GM18520 (cell line): Measurements from ENCODE around the gene BMP8B.
"Not testable (repeated sequence)": the region's sequence is repeated elsewhere in the genome, so short reads cannot be mapped to it uniquely, and the experiment has no call there.

Experiments
- ATAC-seq: cut with Tn5 transposase; IDR thresholded peaks from one replicate; pipeline ENCODE4 v1.9.1; 2021; ENCODE audit not compliant: unreplicated experiment

The BMP8B gene

GRCh38 chr1:39779137-39779536, 9.5 kb downstream of the BMP8B start:
- no peak for ATAC-seq

- ATAC-seq, result not testable (repeated sequence)
Observed at GRCh38 chr1:39778463-39779099, 10.1 kb downstream of the BMP8B start.

- ATAC-seq, result not testable (repeated sequence)
Observed at GRCh38 chr1:39777896-39778295, 10.8 kb downstream of the BMP8B start.

- no peak for ATAC-seq
Observed at GRCh38 chr1:39777306-39777705, 11.4 kb downstream of the BMP8B start.

GRCh38 chr1:39776886-39777285, 11.8 kb downstream of the BMP8B start:
- ATAC-seq, result no peak

- no peak for ATAC-seq
Observed at GRCh38 chr1:39776400-39776713, 12.3 kb downstream of the BMP8B start.

GRCh38 chr1:39775676-39776399, 12.8 kb downstream of the BMP8B start:
- not testable (repeated sequence) for ATAC-seq

- ATAC-seq, result not testable (repeated sequence)
Observed at GRCh38 chr1:39775141-39775540, 13.5 kb downstream of the BMP8B start.

- not testable (repeated sequence) for ATAC-seq
Observed at GRCh38 chr1:39773369-39773979, 15.2 kb downstream of the BMP8B start.

- ATAC-seq, result not testable (repeated sequence)
Observed at GRCh38 chr1:39771022-39771532, 17.6 kb downstream of the BMP8B start, which contains the start of gene OXCT2. OXCT2 (minus strand) TSS chr1:39771348; CDS start chr1:39771255, 93 bp downstream.

- not testable (repeated sequence) for ATAC-seq
Observed at GRCh38 chr1:39770100-39771021, 18.3 kb downstream of the BMP8B start.

GRCh38 chr1:39769502-39769901, 19.2 kb downstream of the BMP8B start:
- ATAC-seq, result not testable (repeated sequence)

GRCh38 chr1:39766466-39766865, 22.2 kb downstream of the BMP8B start:
- ATAC-seq, result not testable (repeated sequence)

GRCh38 chr1:39764512-39764911, 24.2 kb downstream of the BMP8B start:
- not testable (repeated sequence) for ATAC-seq

GRCh38 chr1:39763619-39764374, 24.9 kb downstream of the BMP8B start:
- ATAC-seq, result not testable (repeated sequence)

GRCh38 chr1:39762550-39763540, 25.8 kb downstream of the BMP8B start:
- ATAC-seq, result no peak

GRCh38 chr1:39761557-39762260, 27.0 kb downstream of the BMP8B start:
- no peak for ATAC-seq

GRCh38 chr1:39761016-39761415, 27.6 kb downstream of the BMP8B start:
- no peak for ATAC-seq
